ENCODE data around the gene ARMC2. TPM values are rescaled to one million over a fixed set of nuclear protein-coding genes. Genes with fewer than 3 reads are reported as not detected.

The ARMC2 gene
- total RNA-seq, 4 donors from 2014 or later, result 2.2 to 15.3 (median 7.8) TPM

DNA sequence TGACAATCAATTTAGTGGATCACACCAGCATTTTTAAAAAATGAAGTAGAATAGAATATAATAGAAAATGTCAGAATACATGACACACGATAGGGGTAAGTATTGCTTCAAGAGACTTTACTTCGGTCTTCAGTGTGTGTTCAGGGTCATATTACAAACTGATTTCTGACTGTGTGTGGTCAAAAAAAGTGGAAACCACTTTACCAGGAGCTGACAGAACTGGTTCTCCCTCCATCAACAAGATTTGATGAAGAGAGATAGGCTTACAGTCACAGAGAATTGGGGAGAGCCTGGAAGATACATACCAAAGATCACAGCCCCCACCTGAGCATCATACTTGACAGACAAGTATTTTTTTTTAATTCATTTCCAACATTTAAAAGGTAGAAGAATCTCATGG lies 21.7 kb downstream of the ARMC2 start:
- no peak for ATAC-seq (ENCODE audit: low FRiP score)
- TF ChIP-seq CTCF (IDR thresholded peaks at IDR 0.05), result no peak
- no peak for DNase-seq (ENCODE audit: low spot score)

DNA sequence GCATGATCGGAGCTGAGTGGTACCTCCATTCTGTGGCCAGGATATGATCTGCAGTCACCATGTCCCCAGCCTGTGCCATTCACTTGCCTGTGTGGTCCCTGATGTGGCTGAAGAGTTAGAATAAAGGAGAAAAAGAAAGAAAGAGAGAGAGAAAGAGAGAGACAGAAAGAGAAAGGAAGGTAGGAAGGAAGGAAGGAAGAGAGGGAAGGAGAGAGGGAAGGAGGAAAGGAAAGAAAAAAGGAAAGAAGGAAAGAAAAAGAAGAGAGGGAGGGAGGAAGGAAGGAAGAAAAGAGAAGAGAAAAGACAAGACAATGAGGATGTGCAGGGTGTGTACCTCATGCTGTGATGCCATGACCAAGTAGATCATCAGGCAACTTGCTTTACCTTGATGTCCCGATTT lies 22.1 kb downstream of the ARMC2 start:
- DNase-seq (ENCODE audit: low spot score) (no peak), ATAC-seq (ENCODE audit: low FRiP score) (no peak)
- TF ChIP-seq CTCF (IDR thresholded peaks at IDR 0.05), result no peak

DNA sequence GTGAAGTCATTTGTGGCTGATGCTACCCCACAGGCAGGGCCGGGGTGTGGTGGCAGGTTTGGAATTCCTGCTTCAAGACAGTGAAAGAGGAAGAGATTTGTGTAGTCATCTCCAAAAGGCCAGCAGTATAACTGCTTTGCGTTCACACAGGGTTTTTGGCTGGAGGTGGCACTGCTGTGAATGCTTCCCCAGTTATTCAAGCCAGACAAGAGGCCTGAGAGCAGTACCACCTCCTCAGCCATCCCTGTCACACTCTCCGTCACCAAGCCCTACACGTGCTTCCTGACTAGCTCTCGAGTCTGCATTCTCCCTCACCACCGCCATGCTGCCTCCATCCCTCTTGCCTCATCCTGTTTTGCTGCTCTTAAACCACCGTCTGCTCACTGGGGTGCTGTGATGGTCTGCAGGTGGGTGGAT lies 23.9 kb downstream of the ARMC2 start:
- no peak for TF ChIP-seq CTCF (IDR thresholded peaks at IDR 0.05)
- ATAC-seq (ENCODE audit: low FRiP score), result no peak
- no peak for DNase-seq (ENCODE audit: low spot score)

DNA sequence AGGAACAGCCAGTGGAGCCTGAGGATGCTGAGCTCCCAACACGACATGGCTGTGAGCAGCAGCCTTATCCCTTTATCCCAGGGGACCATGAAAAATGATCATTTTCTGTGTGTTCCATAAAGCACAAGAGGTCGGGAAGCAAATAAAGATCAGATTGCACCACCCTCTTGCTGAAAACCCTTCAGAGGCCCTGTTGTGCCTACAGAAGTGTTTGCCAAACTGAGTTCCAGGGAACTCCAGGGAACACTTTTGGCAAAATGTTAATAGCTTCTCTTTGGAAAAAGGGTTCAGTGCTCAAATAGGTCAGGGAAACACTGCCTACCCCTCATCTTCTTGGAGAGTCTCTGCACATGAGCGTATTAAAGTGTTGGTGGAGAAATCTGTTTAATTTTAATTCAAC lies 24.4 kb downstream of the ARMC2 start:
- TF ChIP-seq CTCF (IDR thresholded peaks at IDR 0.05), result no peak
- DNase-seq (ENCODE audit: low spot score) (no peak), ATAC-seq (ENCODE audit: low FRiP score) (no peak)

DNA sequence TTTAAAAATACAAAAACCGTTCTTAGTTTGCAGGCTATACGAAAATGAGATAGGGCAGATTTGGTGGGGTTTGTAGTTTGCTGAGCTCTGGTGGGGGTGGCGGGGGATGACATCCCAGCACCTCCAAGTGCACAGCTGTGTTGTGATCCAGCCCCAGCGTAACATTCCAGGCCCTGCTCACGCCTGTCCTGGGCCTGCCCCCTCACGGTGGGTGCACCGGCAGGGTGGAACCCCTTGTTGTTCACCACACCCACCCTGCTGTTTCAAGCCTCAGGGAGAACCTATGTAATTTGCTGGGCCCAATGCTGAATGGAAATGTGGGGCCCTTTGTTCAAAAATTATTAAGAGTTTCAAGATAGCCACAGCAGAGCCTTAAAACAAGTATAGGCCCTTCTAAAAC lies 25.0 kb downstream of the ARMC2 start:
- TF ChIP-seq CTCF (IDR thresholded peaks at IDR 0.05), result no peak
- DNase-seq (ENCODE audit: low spot score), result no peak
- no peak for ATAC-seq (ENCODE audit: low FRiP score)

DNA sequence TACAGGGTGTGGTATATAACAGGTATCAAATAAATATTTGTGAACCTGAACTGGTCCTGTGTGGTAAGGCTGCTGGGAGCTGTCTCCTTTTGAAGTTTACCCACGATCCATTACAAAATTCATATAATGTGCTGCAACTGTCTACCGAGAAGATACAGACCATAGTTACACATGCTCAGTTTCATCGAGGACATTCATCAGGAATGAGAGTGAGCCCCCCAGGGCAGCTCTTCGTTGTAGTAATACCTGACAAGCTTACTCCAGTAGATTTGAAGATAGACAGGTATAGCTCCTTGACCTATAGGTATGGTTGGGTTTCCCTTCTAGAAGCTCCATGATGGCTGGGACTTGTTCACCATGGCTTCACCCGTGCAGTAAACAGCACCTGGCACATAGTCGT lies 25.7 kb downstream of the ARMC2 start:
- no peak for TF ChIP-seq CTCF (IDR thresholded peaks at IDR 0.05)
- ATAC-seq (ENCODE audit: low FRiP score), result no peak
- DNase-seq (ENCODE audit: low spot score), result no peak

GRCh38 chr6:108874470-108875160 lies 26.4 kb downstream of the ARMC2 start:
- ATAC-seq (ENCODE audit: low FRiP score), result peak; percentile 57
- DNase-seq (ENCODE audit: low spot score), result no peak
- no peak for TF ChIP-seq CTCF (IDR thresholded peaks at IDR 0.05)

Data from omental fat pad (tissue), 4 donors.